CD14-positive monocyte (primary cell): ENCODE measurements around the gene DGKA. TPM values are rescaled to one million over a fixed set of nuclear protein-coding genes. Genes with fewer than 3 reads are reported as not detected.

Source experiments
- DNase-seq, 3 donors: peaks; one replicate each; pipeline ENCODE4 v3.0.0-alpha.2; 2011 to 2022
- H2AFZ ChIP-seq: 2 replicates; pipeline ENCODE4 v1.6.0; 2012; ENCODE audit warnings: mild to moderate bottlenecking, low read depth, low read length, inconsistent platforms; ENCODE audit not compliant: insufficient read depth, poor library complexity, severe bottlenecking
- H3K27ac ChIP-seq, 2 donors: 1 replicate in 1 of 2; 2 replicates in 1 of 2; pipeline ENCODE4 v1.5.1; 2012 to 2013; ENCODE audit warnings: low read length in 2 of 2, control low read depth in 1 of 2, inconsistent platforms in 1 of 2, low read depth in 1 of 2, mild to moderate bottlenecking in 1 of 2
- H3K27me3 ChIP-seq, 2 donors: one replicate each; pipeline versions ENCODE4 v1.6.0 to v1.6.1; 2011 to 2013; ENCODE audit warnings: low read length in 2 of 2; ENCODE audit not compliant: control insufficient read depth in 2 of 2, insufficient read depth in 2 of 2
- H3K36me3 ChIP-seq, 2 donors: replicated peaks in 1 of 2; 1 replicate in 1 of 2; 2 replicates in 1 of 2; pipeline versions ENCODE4 v1.5.1 to v1.6.1; 2012 to 2013; ENCODE audit warnings: low read length in 2 of 2, control low read depth in 1 of 2, inconsistent platforms in 1 of 2, mild to moderate bottlenecking in 1 of 2; ENCODE audit not compliant: insufficient read depth in 2 of 2, control insufficient read depth in 1 of 2
- H3K4me1 ChIP-seq, 2 donors: 1 replicate in 1 of 2; 2 replicates in 1 of 2; pipeline versions ENCODE4 v1.5.1 to v1.6.1; 2012 to 2013; ENCODE audit warnings: low read length in 2 of 2, control low read depth in 1 of 2, inconsistent platforms in 1 of 2, mild to moderate bottlenecking in 1 of 2, moderate library complexity in 1 of 2; ENCODE audit not compliant: insufficient read depth in 2 of 2, control insufficient read depth in 1 of 2
- H3K4me2 ChIP-seq: replicated peaks from 2 replicates; pipeline ENCODE3; 2012; ENCODE audit warnings: low read length, moderate library complexity, mild to moderate bottlenecking; ENCODE audit not compliant: poor library complexity, severe bottlenecking; ENCODE audit errors: extremely low read depth
- H3K4me3 ChIP-seq, 3 experiments: fragments of 200-600 bp in 1 of 3; sonication (generic) in 1 of 3; replicated peaks in 1 of 3; 1 replicate in 2 of 3; 2 replicates in 1 of 3; pipeline ENCODE4 v1.5.1; 2011 to 2013; ENCODE audit warnings: low read length in 3 of 3, mild to moderate bottlenecking in 3 of 3, control low read depth in 2 of 3, low read depth in 2 of 3, inconsistent platforms in 1 of 3, moderate library complexity in 1 of 3
- H3K79me2 ChIP-seq: 2 replicates; pipeline ENCODE4 v1.6.0; 2012; ENCODE audit warnings: mild to moderate bottlenecking, control low read depth, inconsistent platforms, low read length, moderate library complexity; ENCODE audit not compliant: insufficient read depth
- H3K9ac ChIP-seq: 2 replicates; pipeline ENCODE4 v1.6.0; 2017; ENCODE audit warnings: low read length, mild to moderate bottlenecking; ENCODE audit not compliant: insufficient read depth, poor library complexity, severe bottlenecking
- H3K9me3 ChIP-seq, 2 donors: replicated peaks in 1 of 2; 1 replicate in 1 of 2; 2 replicates in 1 of 2; pipeline versions ENCODE4 v1.5.1 to v1.6.1; 2012 to 2013; ENCODE audit warnings: low read length in 2 of 2, control low read depth in 1 of 2; ENCODE audit not compliant: control insufficient read depth in 1 of 2, insufficient read depth in 1 of 2
- H4K20me1 ChIP-seq: 2 replicates; pipeline ENCODE4 v1.6.0; 2012; ENCODE audit warnings: mild to moderate bottlenecking, low read length, control low read depth, moderate library complexity; ENCODE audit not compliant: insufficient read depth
- H3K27ac Mint-ChIP-seq, 7 donors: one replicate each; pipeline ENCODE4 v1.8.0; 2020; ENCODE audit warnings: mild to moderate bottlenecking in 7 of 7, mixed read lengths in 7 of 7, moderate library complexity in 6 of 7, inconsistent platforms in 2 of 7
- H3K27me3 Mint-ChIP-seq, 3 donors: one replicate each; pipeline ENCODE4 v1.8.0; 2021 to 2022; ENCODE audit warnings: low read depth in 3 of 3, mild to moderate bottlenecking in 3 of 3, mixed read lengths in 3 of 3, moderate library complexity in 3 of 3, inconsistent platforms in 1 of 3
- H3K36me3 Mint-ChIP-seq, 2 donors: one replicate each; pipeline ENCODE4 v1.8.0; 2020; ENCODE audit warnings: mixed read lengths in 2 of 2, inconsistent platforms in 1 of 2, mild to moderate bottlenecking in 1 of 2
- H3K4me1 Mint-ChIP-seq: one replicate; pipeline ENCODE4 v1.8.0; 2020; ENCODE audit warnings: mild to moderate bottlenecking, mixed read lengths
- H3K4me3 Mint-ChIP-seq, 2 donors: one replicate each; pipeline ENCODE4 v1.8.0; 2020; ENCODE audit warnings: mild to moderate bottlenecking in 2 of 2, mixed read lengths in 2 of 2, moderate library complexity in 1 of 2
- H3K9me3 Mint-ChIP-seq, 7 donors: one replicate each; pipeline ENCODE4 v1.8.0; 2020 to 2022; ENCODE audit warnings: mixed read lengths in 7 of 7, mild to moderate bottlenecking in 6 of 7, moderate library complexity in 6 of 7, inconsistent platforms in 2 of 7
- CTCF ChIP-seq: fragments of 200-600 bp; IDR thresholded peaks from one replicate; pipeline ENCODE4 v1.8.0; 2022; ENCODE audit warnings: antibody characterized with exemption, mild to moderate bottlenecking
- WGBS: methylation state at CpG from one replicate; pipeline ENCODE4 v1.1.5; 2013; ENCODE audit warnings: missing lambda C conversion rate; ENCODE audit not compliant: insufficient coverage; 5-methylcytosine and 5-hydroxymethylcytosine counted together
- intact Hi-C, 2 donors: fragments of 100-400 bp; cut with micrococcal nuclease; formaldehyde crosslinking; loops; one replicate each; pipeline versions ENCODE4 v1.15.0 to v1.15.1; 2023
- polyA plus RNA-seq, 3 donors: library from polyadenylated mRNA; depleted of rRNA in 1 of 3; unstranded in 2 of 3; stranded (reverse) in 1 of 3; fragments of 300-500 nt in 2 of 3; fragments of >200 nt in 1 of 3; fragmentation: Illumina TruSeq in 2 of 3; gene quantifications; 1 replicate in 2 of 3; 2 replicates in 1 of 3; pipeline ENCODE4 v1.2.3, GENCODE V29; 2012 to 2021

The DGKA gene
- polyA plus RNA-seq, 3 donors: 16.0 to 99.1 (median 21.4) TPM

- no peak for TF ChIP-seq CTCF
- peaks cover 59 to 63% of the 10 kb centered on the region in 2 donors for H3K4me1 ChIP-seq
- peak overlapping the region; percentile 97 to 99 for H3K4me3 Mint-ChIP-seq
- WGBS: 6% methylated on average over 10 of the region's 10 CpGs
- intact Hi-C loops: loop anchor here in 1 of 2 donors (5.0 kb wide), 1 partner anchor 36 kb away; the partner anchor contains the start of genes CDK2 and PMEL
- peak overlapping the region; percentile 85 to 99 (median 94) for H3K27ac Mint-ChIP-seq
- H3K27ac ChIP-seq: peak overlapping the region; percentile 78 to 96
- peak overlapping the region; percentile 88 for H3K4me2 ChIP-seq
- peak overlapping the region; percentile 70 for H2AFZ ChIP-seq
- peak overlapping the region; percentile 92 to 97 (median 96) for H3K4me3 ChIP-seq
- H3K9ac ChIP-seq: peak overlapping the region; percentile 82
- H3K4me1 Mint-ChIP-seq: peaks cover 64% of the 10 kb centered on the region
- H3K9me3 Mint-ChIP-seq: no peaks in the 10 kb centered on the region
- DNase-seq: peak in 2 of 3 donors; percentile 17 to 27
- H3K9me3 ChIP-seq: no peaks in the 10 kb centered on the region
- peaks cover 7 to 10% of the 10 kb centered on the region in 2 donors for H3K36me3 Mint-ChIP-seq
- peaks cover 17% of the 10 kb centered on the region for H4K20me1 ChIP-seq
- no peaks in the 10 kb centered on the region for H3K27me3 ChIP-seq
- peaks cover 65% of the 10 kb centered on the region for H3K79me2 ChIP-seq
- peaks cover 0 to 11% of the 10 kb centered on the region in 2 donors for H3K36me3 ChIP-seq
- peaks cover 0 to 3% (median 1%) of the 10 kb centered on the region in 3 donors for H3K27me3 Mint-ChIP-seq
Observed at GRCh38 chr12:55931317-55931779, 386 bp downstream of the DGKA start.

GRCh38 chr12:55931780-55932550, 1.0 kb downstream of the DGKA start:
- intact Hi-C loops: loop anchor here in 1 of 2 donors (5.0 kb wide), 1 partner anchor 35 kb away; the partner anchor contains the start of genes CDK2 and PMEL
- peak overlapping the region; percentile 88 for H3K4me2 ChIP-seq

More at GRCh38 chr12:55931780-55932550, 1.0 kb downstream of the DGKA start:
- Histone ChIP-seq H4K20me1 (peaks cover 13% of the 10 kb centered on the region), H3K27ac (peak overlapping the region; percentile 78 to 96), H3K27me3 (no peaks in the 10 kb centered on the region), H3K79me2 (peaks cover 59% of the 10 kb centered on the region), H3K36me3 (peaks cover 5 to 18% of the 10 kb centered on the region in 2 donors), H3K9me3 (no peaks in the 10 kb centered on the region), H3K4me1 (peaks cover 57 to 59% of the 10 kb centered on the region in 2 donors), H3K9ac (peak overlapping the region; percentile 82), H3K4me3 (peak overlapping the region; percentile 92 to 97 (median 96)), H2AFZ (peak overlapping the region; percentile 70)
- under 1% methylated on average over 40 of the region's 60 CpGs for WGBS
- Mint-ChIP-seq H3K4me1 (peaks cover 61% of the 10 kb centered on the region), H3K4me3 (peak overlapping the region; percentile 97 to 99), H3K9me3 (no peaks in the 10 kb centered on the region), H3K27ac (peak overlapping the region; percentile 85 to 99 (median 94)), H3K36me3 (peaks cover 13 to 17% of the 10 kb centered on the region in 2 donors), H3K27me3 (peaks cover 0 to 3% (median 1%) of the 10 kb centered on the region in 3 donors)
- no peak for TF ChIP-seq CTCF
- DNase-seq: peak in 2 of 3 donors; percentile 28 to 29
